ENCODE measurements around the gene NOC2L.

NOC2L gene

DNA sequence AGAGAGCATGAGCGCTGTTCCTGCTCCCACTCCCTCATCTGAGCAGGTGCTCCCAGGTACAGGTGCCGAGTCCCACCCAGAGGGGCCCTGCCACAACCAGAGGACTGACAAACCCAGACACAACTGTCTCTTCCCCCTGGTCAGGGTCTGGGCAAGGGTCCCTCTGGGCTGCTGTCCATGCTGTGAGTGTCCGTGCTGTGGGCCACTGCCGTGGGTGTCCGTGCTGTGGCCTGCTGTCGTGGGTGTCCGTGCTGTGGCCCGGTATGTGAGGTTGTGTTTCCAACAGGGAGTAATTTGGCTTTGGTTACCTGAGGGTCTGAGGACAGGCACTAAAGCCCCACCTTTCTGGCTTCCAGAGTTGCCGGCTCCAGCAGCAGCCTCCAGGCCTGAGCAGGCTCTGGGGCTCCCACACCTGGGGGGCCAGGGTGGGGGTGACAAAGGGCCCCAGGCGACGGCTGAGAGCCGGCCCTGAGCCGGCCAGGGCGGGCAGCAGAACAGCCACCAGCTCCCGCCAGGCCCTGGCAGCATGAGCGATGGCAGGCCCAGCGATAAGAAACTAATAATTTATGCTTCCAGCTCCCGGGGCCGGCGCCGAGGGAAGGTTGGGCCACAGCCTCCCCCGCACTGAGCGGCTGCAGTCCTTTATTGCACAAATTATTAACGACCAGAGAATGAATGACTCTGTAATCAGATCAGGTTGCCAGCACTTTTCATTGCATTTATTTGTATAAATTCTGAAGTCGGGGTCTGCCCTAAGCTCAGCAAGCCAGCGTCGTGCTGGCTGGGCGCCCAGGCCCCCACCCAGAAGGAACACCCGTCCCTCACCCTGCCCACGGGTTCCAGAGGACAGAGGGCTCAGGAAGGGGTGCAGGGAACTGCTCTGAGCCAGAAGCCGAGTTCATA lies 42.6 kb downstream of the NOC2L start:
- no peak for DNase-seq (ENCODE audit: low read depth)

DNA sequence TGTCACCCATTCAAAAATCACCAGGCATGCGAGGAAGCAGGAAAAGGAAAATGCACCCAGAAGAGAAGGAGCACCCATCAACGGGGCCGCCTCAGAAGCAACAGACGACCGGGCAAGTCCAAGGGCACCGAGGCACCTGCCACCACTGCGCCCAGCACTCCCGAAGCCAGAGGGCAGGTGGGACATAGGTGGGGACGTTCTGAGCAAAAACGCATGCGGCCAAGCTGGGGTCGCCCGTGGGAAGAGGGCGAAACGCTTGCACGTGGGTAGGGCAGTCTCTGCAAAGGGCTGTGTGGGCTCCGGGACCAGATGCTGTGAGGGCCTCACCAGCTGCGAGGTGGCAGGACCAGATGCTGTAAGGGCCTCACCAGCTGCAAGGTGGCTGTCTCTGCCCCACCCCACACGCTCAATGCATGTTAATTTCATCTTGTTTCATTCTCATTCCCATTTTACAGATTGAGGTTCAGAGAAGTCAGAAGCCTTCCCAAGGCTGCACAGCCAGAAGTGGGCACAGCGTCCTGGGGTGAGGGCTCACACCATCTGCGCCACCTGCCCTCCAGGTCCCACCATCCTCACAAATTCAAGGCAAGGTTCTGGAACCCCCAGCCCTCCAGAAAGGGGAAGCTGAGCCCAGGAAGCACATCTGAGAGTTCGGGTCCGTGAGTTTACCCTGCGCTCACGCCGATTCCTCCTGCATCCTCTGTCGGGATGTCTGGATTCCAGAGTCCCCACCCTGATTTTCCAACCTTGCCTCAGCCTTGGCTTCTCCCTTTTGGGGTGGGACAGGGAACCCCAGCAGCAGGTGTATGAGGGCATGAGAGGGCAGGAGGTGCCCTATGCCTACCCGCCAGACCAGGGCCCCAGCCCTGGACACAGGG lies 43.5 kb downstream of the NOC2L start:
- DNase-seq (ENCODE audit: low read depth), result no peak

DNA sequence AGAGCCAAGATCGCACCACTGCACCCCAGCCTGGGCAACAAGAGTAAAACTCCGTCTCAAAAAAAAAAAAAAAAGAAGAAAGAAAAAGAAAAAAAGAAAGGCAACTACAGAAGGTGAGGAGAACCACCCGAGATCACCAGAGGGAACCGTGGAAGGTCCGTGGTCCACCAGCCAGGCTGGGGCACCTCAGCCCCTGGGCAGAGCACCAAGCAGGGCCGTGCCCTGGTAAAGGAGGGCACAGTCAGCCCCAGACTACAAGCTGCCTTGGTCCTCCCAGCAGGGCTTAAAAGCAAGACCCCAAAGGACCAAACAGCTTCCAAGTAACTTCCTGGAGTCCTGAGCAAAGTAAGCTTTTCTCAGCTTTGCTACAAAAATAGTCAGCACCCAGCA lies 44.2 kb downstream of the NOC2L start:
- DNase-seq (ENCODE audit: low read depth), result no peak

DNA sequence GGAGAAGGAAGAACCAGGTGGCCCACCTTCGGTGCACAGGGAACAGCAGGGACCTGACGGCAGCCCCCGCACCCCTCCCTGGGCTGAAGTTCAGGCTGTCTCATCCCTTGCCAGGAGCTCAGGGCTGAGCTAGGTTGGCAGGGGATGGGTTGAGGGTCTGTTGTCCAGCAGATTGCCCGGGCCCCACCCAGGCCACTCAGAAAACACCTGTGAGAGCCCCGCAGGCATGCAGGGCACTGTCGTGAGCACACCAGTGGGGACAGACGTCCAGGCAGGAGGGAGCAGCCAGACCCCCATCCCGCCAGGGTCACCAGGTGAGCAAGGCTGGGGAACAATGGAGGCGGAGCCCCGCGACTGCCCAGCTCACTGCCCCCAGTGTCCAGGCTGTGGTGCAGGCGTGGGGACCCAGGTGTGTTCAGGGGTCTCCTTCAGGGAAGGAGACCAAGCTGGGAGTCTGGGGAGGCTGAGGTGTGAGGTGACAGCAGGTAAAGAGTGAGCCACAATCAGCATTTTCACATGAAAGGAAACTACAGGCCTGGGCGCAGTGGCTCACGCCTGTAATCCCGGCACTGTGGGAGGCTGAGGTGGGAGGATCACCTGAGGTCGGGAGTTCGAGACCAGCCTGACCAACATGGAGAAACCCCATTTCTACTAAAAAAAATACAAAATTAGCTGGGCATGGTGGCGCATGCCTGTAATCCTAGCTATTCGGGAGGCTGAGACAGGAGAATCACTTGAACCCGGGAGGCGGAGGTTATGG lies 44.7 kb downstream of the NOC2L start:
- no peak for DNase-seq (ENCODE audit: low read depth)

DNA sequence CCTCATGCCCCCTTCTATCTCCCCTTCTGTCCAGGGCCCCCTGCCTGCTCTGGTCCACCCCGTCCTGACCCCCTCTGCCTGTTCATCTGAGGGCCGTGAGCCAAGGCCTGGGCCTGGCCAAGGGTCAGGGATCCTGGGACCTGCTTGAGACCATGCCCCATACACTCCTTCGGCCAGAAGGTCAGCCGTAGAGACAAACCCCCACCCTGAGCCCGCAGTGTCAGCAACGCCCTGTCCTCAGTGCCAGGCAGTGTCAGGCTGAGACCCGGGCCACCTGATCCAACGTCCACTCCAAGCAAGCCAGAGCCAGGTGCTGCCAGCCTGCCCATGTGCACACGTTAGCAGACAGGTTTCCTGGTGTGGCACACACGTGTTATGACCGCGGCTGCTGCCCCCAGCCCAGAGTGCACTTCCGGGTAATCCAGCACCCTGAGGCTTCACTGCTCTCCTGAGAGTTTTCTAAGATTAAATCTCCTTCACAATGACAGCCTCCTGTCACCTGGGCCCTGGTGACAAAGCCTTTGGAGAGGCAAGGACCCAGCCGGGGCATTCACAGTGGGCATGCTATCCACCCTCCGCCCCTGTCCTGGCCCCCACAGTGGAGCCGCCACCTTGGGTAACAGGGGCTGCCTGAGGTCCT lies 45.4 kb downstream of the NOC2L start:
- DNase-seq (ENCODE audit: low read depth), result no peak

DNA sequence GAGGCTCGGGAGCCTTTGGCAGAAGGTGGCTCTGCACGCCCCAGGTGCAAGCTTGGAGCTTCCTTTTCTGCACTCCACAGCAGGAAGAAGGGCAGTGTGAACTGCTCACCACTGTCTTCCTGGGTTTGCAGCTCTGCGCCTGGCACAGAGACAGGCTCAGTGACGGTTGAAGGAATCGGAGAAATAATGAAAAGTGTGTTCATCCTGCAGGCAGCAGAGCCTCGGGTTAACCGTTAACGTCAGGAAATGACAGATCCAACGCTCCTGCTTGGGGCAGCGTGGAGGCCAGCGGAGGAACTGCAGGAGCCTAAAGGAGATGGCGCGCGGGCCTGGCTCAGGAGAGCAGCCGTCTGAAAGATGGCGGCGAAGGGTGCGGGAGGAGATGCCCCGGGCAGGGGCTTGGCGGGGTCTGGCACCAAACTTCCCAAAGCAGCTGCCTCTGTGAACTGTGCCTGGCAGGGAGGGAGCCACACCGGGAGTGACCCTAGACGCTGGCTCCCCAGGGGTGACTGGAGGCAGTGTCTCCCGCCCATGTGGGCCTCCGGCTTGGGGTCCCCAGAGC lies 46.2 kb downstream of the NOC2L start:
- peak; percentile 59 for DNase-seq (ENCODE audit: low read depth)

DNA sequence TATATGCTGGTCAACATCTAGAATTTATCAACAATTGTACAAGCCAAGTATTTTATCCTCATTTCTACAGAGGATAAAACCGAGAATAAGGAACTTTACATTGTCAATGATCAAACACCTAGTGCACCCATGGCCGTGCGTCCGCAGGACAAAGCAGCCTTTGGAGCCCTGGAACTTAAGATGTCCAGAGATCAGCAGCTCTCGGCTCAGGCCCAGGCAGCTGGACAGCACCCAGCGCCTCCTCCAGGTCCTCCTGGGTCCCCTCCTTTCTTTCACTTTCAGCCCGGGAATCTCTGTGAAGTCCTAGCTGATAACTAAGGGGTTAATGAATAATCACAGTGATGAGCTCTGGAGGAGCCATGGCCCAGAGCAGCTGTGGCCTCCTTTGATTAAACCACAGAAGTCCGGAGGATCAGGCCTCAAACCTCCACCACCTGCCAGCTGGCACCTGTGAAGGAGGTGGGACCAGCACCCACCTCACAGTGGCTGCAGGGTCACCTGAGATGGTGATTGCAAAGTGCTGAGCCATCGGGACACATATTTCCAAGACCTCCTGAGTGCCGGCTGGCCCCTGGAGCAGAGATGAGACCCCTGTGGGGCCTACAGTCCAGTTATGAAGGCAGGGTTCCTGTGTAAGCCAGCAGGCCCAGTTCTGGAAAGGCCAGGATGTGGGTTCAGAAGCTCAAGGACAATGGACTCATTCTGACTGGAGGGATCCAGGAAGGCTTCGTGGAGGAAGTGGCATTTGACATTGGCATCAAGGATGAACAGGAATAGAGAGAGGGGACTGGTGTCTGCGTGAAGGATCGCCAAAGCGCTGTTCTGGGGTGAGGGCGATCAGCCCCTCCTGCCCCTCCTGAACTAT lies 46.9 kb downstream of the NOC2L start:
- no peak for DNase-seq (ENCODE audit: low read depth)

DNA sequence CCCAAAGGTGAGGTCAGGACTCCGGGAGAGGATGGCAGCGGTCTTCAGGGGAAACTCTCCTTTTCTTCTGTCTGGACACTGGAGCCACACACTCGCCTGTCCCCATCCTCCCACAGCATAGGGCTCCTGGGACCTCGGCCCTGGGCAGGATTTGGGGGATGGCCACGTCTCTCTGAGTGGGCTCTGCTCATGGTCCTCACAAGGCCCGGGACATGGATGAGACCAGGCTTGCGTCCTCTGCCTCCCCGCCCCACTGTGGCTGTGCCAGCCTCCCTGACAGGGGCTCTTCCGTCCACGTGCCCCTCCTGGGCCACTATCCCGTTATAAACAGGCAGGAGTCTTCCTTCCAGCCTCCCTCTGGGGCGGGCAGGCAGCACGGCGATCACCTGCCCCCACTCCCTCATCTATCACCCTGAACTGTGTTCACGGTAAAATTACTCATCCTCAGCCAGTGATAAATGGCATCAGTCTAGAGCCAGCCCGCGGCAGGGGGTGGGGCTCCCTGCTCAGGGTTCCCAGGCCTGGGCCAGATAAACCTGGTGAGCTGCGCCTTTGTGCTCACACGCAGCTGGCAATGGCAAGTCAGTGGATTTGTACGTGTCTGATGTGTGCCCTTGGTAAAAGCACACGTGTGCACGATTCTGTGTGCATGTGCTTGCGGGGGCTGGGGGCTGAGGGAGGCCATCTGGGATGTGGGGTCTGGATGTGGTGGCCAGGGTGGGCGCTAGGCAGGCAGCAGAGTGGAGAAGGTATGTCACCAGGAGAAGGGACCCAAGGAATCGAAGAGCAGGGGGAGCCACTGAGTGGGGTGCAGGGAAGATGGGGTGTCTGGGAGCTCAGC lies 48.0 kb downstream of the NOC2L start:
- no peak for DNase-seq (ENCODE audit: low read depth)

DNA sequence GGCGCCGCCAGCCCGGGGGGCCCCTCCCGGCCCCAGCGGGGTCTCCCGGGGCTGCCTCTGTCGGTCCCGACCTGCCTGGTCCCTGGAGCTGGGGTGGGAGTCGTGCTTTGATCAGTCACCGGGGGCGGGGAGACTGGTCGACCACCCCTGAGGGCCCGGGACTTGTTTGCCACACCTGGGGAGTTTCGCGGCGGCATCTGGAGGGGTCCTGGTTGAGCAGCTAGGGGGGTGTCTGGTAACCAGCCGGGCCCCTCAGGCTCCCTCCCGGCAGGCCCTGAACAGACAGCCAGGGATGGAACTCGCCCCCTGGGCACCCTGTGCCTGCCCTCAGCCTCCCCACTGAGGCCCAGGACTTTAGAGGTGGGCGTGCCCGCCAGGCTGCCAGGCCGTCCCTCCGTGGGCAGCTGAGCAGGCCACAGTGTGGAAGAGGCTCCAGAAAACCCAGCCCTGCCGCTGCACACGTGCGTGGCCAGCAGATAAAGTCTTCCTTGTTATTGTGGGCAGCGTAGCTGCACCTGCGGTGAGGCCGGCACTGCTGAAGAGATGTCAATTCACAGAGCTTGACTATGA lies 48.7 kb downstream of the NOC2L start:
- no peak for DNase-seq (ENCODE audit: low read depth)

DNA sequence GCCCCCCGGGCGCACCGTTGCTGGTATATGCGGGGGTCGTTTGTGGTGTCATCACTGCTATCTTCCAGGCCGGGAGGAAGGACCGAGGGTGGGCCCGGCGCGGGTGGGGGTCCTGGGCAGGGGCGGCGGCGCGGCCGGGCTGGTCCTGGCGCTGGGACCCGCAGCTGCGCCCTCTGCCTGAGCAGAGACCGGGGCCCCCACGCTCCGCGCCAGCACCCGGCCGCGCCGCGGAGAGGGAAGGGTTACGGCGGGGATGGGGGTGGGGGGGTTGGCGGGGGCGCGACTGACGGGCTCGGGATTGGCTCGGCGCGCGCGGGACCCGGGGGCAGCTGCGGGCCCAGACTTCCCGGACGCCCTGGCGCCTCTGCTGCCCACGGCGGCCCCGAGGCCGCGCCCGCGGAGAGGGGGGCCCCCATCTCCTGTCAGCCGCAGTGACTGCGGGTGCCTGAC lies 49.2 kb downstream of the NOC2L start:
- no peak for DNase-seq (ENCODE audit: low read depth)

DNA sequence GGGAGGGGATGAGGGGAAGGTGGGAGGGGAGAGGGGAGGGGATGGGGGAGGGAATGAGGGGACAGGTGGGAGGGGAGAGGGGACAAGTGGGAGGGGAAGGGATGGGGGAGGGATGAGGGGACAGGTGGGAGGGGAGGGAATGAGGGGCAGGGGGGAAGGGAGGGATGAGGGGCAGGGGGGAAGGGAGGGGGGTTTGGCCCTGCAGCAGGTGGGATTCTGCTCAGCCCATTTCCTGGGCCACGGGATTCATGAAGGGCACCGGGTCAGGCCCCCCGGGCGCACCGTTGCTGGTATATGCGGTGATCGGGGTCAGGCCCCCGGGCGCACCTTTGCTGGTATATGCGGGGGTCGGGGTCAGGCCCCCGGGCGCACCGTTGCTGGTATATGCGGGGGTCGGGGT lies 50.4 kb downstream of the NOC2L start:
- DNase-seq (ENCODE audit: low read depth), result no peak

DNA sequence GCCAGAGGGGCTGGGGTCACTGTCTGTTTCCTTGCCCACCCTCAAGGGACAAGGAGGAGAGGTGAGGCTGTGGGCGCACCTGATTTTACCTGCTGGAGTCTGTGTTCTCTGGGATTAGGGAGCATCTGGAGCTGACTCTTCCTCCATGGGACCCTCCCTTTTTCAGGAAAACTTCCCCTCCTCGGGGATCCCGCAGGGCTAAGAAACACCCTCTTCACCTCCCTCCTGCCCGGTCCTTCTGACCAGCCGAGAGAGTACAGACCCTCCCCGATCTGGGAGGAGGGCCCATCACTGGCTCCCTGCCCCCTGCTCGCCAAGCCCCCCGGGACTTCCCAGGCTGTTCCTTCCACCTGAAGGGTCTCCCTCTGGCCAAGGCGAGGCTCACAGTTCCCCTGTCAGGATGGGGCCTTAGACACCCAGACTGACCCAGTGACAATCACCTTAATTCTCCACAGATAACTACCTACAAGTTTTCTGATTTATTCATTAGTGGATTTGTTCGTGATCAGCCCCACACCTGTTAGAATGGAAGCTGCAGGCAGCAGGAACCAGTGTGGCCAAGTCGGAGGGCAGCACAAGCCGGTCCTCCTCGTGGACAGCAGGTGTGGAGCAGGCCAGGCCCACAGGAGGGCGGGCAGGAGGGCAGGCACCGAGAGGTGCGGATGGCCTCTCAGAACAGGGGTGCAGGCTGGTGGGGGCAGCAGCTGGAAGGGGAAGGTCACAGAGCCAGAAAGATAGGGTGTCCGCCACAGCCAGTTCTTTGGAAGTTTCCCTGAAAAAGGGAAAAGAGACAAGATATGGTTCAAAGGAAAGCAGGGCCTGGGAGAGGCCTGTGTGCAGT lies 51.2 kb downstream of the NOC2L start:
- no peak for DNase-seq (ENCODE audit: low read depth)

DNA sequence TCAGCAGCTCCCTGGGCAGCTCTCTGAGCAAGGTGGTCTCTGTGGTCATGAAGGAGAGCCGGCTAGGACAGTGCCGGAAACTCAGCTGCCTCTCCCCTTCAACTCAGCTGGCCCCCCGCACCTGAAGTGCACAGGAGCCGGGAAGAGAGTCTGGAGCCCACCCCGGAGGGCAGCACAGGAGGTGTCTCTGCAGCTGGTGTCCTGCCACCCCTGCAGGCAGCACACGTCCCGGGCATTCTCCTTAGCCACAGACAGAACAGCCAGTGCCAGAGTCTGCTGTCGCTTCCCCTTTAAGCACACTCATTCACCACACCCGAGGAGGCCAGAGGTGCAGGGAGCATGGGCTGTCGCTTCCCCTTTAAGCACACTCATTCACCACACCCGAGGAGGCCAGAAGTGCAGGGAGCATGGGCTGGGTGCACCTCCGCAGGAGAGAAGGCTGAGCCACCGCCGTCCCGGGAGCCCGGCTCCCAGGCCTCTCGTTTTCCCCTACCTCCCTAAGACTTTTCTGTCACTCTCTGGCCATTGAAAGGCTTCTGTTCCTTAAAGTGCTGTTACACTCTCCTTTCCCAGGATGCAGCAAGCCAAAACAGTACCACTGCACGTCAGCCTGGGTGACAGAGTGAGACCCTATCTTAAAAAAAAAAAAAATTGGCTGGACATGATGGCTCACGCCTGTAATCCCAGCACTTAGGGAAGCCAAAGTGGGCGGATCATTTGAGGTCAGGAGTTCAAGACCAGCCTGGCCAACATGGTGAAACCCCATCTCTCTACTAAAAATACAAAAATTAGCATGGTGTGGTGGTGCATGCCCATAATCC lies 52.2 kb downstream of the NOC2L start:
- peak; percentile 49 for DNase-seq (ENCODE audit: low read depth)

DNA sequence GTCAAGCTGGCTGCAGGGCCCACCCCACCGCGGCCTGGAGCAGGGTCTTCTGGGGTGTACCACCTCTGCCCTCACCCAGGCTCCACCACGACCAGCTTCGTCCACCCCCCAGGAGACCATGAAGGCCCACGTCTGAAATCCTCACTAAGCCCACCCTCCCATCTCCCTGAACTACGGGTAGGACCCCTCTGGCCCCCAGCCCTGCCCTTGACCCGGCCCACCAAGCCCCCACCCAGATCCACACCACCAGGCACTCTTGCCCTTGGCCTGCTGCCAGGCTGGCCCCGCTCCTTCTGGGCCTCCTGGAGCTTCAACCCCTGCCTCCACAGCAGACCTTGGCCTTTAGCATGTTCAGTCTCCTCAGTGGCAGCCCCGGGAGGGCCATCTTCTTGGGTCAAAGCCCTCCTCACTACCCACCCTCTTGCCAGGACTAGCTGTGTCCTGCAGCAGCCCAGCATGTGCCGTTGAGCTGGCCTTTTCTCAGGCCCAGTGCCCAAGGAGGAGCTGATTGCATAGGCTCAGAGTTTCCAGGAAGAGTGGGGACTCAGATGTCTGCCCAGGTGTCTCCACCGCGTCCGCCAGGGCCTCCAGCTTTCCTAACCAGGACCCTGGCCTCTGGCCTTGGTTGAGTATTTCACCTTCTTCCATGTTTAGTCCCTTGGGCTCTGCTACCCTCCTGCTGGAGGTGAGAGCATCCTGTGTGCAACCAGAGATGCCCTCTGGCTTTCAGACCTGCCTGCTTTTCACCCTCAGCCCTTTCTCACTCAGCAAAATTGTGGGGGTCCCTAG lies 53.1 kb downstream of the NOC2L start:
- no peak for DNase-seq (ENCODE audit: low read depth)

DNA sequence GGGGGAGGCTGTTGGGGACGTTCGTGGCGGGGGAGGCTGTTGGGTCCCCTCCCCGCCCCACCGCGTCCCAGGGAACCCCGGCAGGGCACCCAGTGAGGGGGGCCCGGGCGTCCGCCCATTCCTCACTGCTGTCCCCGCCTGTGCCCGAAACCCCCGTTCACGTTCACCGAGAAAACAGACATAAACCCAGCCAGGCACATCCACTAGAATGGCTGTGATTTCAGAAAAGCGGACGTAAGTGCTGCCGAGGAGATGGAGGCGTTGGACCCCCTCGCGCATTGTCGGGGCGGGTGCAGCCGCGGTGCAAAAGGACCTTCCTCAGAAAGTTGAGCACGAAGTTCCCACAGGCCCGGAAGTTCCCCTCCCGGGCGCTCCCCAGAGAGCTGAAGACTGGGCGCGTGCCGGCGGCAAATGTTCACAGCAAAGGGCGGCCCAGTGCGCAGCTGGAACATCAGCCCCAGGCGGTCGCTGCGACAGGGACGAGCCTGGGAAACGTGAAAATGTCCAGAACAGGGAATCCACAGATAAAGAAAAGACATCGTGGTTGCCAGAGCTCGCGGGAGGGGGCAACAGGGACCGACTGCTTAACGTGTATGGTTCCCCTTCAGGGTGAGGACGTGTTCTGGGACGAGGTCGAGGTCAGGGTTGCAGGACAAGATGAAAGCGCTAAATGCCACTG lies 53.8 kb downstream of the NOC2L start:
- DNase-seq (ENCODE audit: low read depth), result no peak
